HepG2 (cell line): ENCODE data around the gene JUND. TPM values are rescaled to one million over a fixed set of nuclear protein-coding genes. Genes with fewer than 3 reads are reported as not detected.

ENCODE experiments used
- BHLHE40 ChIP-seq: IDR thresholded peaks from 2 replicates; pipeline ENCODE4 v1.6.1; 2011; ENCODE audit warnings: low read length, improper control_type of control experiment
- MXI1 ChIP-seq: IDR thresholded peaks from 3 replicates; pipeline ENCODE4 v1.6.1; 2012; ENCODE audit warnings: low read depth, low read length, inconsistent platforms, borderline replicate concordance
- TMF1 ChIP-seq: sonication (generic); formaldehyde crosslinking; IDR thresholded peaks from 2 replicates; pipeline ENCODE4 v1.8.1; 2022; ENCODE audit warnings: low read depth, missing genetic modification reagents
- ZNF296 ChIP-seq: sonication (generic); formaldehyde crosslinking; conservative IDR thresholded peaks from 2 replicates; pipeline ENCODE4 v1.5.0; 2020; ENCODE audit warnings: mild to moderate bottlenecking, missing genetic modification reagents
- ZNF567 ChIP-seq: sonication (generic); formaldehyde crosslinking; IDR thresholded peaks from 2 replicates; pipeline ENCODE4 v1.8.1; 2023; ENCODE audit warnings: mild to moderate bottlenecking, missing genetic modification reagents, borderline replicate concordance
- polyA plus RNA-seq, 8 experiments: library from polyadenylated mRNA; depleted of rRNA in 3 of 8; stranded (reverse) in 7 of 8; unstranded in 1 of 8; fragments of >200 nt; fragmentation: Illumina TruSeq in 4 of 8; extraction: Trizol in 4 of 8; gene quantifications; 2 replicates each; pipeline versions ENCODE4 v1.2.1 to v1.2.3, GENCODE V29; 2011 to 2016; ENCODE audit warnings: low read depth in 4 of 8, missing spikeins in 1 of 8, mixed read lengths in 1 of 8; ENCODE audit not compliant: insufficient read depth in 1 of 8
- total RNA-seq, 5 experiments: library from RNA; depleted of rRNA; stranded (reverse); fragments of >200 nt; fragmentation: Illumina TruSeq; extraction: Trizol; gene quantifications; 2 replicates each; pipeline ENCODE4 v1.2.3, GENCODE V29; 2016; ENCODE audit warnings: low read depth in 1 of 5
- TF ChIP-seq, protein P1 (sequence below): sonication (generic); formaldehyde crosslinking; IDR thresholded peaks from 2 replicates; pipeline ENCODE4 v1.9.0; 2021; ENCODE audit warnings: mild to moderate bottlenecking, missing genetic modification reagents
- TF ChIP-seq, protein P2 (sequence below), 2 experiments: fragments of 450-650 bp in 1 of 2; sonication (generic) in 1 of 2; formaldehyde crosslinking in 1 of 2; IDR thresholded peaks; 2 replicates each; pipeline versions ENCODE4 v1.6.1 to v1.8.0; 2016 to 2022; ENCODE audit warnings: antibody characterized with exemption in 1 of 2, mild to moderate bottlenecking in 1 of 2, missing genetic modification reagents in 1 of 2
- TF ChIP-seq, protein P3 (sequence below): sonication (generic); formaldehyde crosslinking; IDR thresholded peaks from 2 replicates; pipeline ENCODE4 v1.5.1; 2020; ENCODE audit warnings: mild to moderate bottlenecking, missing genetic modification reagents, moderate library complexity

The JUND gene
- total and polyA plus RNA-seq, 2 of the 13 experiments (the other 11 are each of a cell fraction or from before 2014, with no cell fraction given): 41.2 to 59.8 TPM

DNA sequence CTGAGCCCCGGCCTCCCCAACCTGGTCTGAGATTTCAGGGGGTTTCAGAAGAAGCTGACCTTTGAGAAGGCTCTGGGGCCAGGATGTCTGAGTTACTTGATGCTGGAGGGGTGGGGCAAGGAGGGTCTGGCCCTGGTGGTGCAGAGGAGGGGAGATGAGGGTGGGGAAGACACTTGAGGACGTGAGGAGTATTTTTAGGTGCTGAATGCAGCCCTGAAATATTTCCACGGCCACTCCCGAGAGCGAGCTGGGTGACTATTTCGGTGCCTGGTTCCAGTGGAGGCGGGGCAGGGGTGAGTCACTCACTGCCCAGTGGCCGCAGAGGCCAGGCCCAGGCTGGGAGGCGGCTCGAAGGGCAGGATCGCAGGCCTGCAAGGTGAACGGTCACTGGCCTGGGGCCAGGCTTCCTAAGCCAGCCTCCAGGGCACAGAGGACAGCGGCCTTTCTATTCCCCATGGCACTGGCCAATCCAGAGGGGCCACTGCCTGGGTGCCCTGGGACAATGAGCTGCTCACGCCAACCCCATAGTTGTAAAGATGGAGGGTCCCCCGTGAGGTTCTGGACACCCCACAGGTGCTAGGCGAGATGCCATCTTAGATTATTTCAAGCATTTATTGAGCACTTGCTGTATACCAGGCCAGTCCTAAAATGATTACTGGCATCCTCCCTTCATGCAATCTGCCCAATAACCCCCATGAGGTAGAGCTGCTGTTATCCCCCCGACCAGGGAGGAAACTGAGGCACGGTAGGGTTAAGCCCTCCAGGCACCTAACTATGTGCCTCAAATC is 19.7 kb upstream of the JUND start (continued):
- TF ChIP-seq, protein P1, sequence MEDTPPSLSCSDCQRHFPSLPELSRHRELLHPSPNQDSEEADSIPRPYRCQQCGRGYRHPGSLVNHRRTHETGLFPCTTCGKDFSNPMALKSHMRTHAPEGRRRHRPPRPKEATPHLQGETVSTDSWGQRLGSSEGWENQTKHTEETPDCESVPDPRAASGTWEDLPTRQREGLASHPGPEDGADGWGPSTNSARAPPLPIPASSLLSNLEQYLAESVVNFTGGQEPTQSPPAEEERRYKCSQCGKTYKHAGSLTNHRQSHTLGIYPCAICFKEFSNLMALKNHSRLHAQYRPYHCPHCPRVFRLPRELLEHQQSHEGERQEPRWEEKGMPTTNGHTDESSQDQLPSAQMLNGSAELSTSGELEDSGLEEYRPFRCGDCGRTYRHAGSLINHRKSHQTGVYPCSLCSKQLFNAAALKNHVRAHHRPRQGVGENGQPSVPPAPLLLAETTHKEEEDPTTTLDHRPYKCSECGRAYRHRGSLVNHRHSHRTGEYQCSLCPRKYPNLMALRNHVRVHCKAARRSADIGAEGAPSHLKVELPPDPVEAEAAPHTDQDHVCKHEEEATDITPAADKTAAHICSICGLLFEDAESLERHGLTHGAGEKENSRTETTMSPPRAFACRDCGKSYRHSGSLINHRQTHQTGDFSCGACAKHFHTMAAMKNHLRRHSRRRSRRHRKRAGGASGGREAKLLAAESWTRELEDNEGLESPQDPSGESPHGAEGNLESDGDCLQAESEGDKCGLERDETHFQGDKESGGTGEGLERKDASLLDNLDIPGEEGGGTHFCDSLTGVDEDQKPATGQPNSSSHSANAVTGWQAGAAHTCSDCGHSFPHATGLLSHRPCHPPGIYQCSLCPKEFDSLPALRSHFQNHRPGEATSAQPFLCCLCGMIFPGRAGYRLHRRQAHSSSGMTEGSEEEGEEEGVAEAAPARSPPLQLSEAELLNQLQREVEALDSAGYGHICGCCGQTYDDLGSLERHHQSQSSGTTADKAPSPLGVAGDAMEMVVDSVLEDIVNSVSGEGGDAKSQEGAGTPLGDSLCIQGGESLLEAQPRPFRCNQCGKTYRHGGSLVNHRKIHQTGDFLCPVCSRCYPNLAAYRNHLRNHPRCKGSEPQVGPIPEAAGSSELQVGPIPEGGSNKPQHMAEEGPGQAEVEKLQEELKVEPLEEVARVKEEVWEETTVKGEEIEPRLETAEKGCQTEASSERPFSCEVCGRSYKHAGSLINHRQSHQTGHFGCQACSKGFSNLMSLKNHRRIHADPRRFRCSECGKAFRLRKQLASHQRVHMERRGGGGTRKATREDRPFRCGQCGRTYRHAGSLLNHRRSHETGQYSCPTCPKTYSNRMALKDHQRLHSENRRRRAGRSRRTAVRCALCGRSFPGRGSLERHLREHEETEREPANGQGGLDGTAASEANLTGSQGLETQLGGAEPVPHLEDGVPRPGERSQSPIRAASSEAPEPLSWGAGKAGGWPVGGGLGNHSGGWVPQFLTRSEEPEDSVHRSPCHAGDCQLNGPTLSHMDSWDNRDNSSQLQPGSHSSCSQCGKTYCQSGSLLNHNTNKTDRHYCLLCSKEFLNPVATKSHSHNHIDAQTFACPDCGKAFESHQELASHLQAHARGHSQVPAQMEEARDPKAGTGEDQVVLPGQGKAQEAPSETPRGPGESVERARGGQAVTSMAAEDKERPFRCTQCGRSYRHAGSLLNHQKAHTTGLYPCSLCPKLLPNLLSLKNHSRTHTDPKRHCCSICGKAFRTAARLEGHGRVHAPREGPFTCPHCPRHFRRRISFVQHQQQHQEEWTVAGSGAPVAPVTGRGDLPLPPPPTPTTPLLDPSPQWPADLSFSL: no peak
- TF ChIP-seq, protein P2, sequence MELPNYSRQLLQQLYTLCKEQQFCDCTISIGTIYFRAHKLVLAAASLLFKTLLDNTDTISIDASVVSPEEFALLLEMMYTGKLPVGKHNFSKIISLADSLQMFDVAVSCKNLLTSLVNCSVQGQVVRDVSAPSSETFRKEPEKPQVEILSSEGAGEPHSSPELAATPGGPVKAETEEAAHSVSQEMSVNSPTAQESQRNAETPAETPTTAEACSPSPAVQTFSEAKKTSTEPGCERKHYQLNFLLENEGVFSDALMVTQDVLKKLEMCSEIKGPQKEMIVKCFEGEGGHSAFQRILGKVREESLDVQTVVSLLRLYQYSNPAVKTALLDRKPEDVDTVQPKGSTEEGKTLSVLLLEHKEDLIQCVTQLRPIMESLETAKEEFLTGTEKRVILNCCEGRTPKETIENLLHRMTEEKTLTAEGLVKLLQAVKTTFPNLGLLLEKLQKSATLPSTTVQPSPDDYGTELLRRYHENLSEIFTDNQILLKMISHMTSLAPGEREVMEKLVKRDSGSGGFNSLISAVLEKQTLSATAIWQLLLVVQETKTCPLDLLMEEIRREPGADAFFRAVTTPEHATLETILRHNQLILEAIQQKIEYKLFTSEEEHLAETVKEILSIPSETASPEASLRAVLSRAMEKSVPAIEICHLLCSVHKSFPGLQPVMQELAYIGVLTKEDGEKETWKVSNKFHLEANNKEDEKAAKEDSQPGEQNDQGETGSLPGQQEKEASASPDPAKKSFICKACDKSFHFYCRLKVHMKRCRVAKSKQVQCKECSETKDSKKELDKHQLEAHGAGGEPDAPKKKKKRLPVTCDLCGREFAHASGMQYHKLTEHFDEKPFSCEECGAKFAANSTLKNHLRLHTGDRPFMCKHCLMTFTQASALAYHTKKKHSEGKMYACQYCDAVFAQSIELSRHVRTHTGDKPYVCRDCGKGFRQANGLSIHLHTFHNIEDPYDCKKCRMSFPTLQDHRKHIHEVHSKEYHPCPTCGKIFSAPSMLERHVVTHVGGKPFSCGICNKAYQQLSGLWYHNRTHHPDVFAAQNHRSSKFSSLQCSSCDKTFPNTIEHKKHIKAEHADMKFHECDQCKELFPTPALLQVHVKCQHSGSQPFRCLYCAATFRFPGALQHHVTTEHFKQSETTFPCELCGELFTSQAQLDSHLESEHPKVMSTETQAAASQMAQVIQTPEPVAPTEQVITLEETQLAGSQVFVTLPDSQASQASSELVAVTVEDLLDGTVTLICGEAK (IDR thresholded peaks at IDR 0.05): no peak
- TF ChIP-seq, protein P2 (CRISPR knock-in tag; IDR thresholded peaks at IDR 0.05): no peak; the same call in 1 of the 2 replicates
- TF ChIP-seq ZNF296 (CRISPR knock-in tag): 0 out of 2 replicates have a peak, but pooled peaks have one; percentile 49
- TF ChIP-seq ZNF567 (CRISPR knock-in tag): no peak
- no peak for TF ChIP-seq TMF1 (CRISPR knock-in tag)
- TF ChIP-seq MXI1: no peak
- TF ChIP-seq, protein P3, sequence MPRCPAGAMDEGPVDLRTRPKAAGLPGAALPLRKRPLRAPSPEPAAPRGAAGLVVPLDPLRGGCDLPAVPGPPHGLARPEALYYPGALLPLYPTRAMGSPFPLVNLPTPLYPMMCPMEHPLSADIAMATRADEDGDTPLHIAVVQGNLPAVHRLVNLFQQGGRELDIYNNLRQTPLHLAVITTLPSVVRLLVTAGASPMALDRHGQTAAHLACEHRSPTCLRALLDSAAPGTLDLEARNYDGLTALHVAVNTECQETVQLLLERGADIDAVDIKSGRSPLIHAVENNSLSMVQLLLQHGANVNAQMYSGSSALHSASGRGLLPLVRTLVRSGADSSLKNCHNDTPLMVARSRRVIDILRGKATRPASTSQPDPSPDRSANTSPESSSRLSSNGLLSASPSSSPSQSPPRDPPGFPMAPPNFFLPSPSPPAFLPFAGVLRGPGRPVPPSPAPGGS (CRISPR knock-in tag): no peak; the same call in 1 of the 2 replicates
- no peak for TF ChIP-seq BHLHE40
